ENCODE data around the gene B2M.
A peak's percentile ranks its signal among the peaks of the same experiment; 100 is the strongest.

Gene B2M

GRCh38 chr15:44713006-44713966 lies 2.0 kb downstream of the B2M start:
- DNase-seq (ENCODE audit: low read depth) = peak; percentile 52
- TF ChIP-seq POLR2A (IDR thresholded peaks at IDR 0.05; ENCODE audit: extremely low read depth, insufficient read length) = no peak
- TF ChIP-seq MAX (IDR thresholded peaks at IDR 0.05; ENCODE audit: low read depth, low read length) = no peak
- TF ChIP-seq CTCF (IDR thresholded peaks at IDR 0.05; ENCODE audit: low read depth, low read length) = peak; percentile 18
- TF ChIP-seq MYC (IDR thresholded peaks at IDR 0.05; ENCODE audit: low read depth, low read length) = no peak
- peak overlapping the region; percentile 95 for H3K4me3 ChIP-seq (ENCODE audit: low read depth, low read length)

GRCh38 chr15:44715142-44715796 lies 4.0 kb downstream of the B2M start:
- TF ChIP-seq MYC (IDR thresholded peaks at IDR 0.05; ENCODE audit: low read depth, low read length) = no peak
- no peak for DNase-seq (ENCODE audit: low read depth)
- peak overlapping the region; percentile 1 for H3K4me3 ChIP-seq (ENCODE audit: low read depth, low read length)

- H3K4me3 ChIP-seq (ENCODE audit: low read depth, low read length) = peak overlapping the region; percentile 1
- no peak for TF ChIP-seq MAX (IDR thresholded peaks at IDR 0.05; ENCODE audit: low read depth, low read length)
- no peak for TF ChIP-seq CTCF (IDR thresholded peaks at IDR 0.05; ENCODE audit: low read depth, low read length)
- TF ChIP-seq MYC (IDR thresholded peaks at IDR 0.05; ENCODE audit: low read depth, low read length) = no peak
- TF ChIP-seq POLR2A (IDR thresholded peaks at IDR 0.05; ENCODE audit: extremely low read depth, insufficient read length) = no peak
- DNase-seq (ENCODE audit: low read depth) = no peak
Measured at GRCh38 chr15:44715797-44716334, 4.5 kb downstream of the B2M start.

- no peak overlapping the region for H3K4me3 ChIP-seq (ENCODE audit: low read depth, low read length)
- no peak for DNase-seq (ENCODE audit: low read depth)
- TF ChIP-seq CTCF (IDR thresholded peaks at IDR 0.05; ENCODE audit: low read depth, low read length) (no peak), MYC (IDR thresholded peaks at IDR 0.05; ENCODE audit: low read depth, low read length) (no peak), POLR2A (IDR thresholded peaks at IDR 0.05; ENCODE audit: extremely low read depth, insufficient read length) (no peak), MAX (IDR thresholded peaks at IDR 0.05; ENCODE audit: low read depth, low read length) (no peak)
Measured at GRCh38 chr15:44716983-44717602, 5.8 kb downstream of the B2M start.

GRCh38 chr15:44718180-44718926 lies 7.0 kb downstream of the B2M start:
- no peak overlapping the region for H3K4me3 ChIP-seq (ENCODE audit: low read depth, low read length)
- DNase-seq (ENCODE audit: low read depth) = no peak
- no peak for TF ChIP-seq MYC (IDR thresholded peaks at IDR 0.05; ENCODE audit: low read depth, low read length)
- no peak for TF ChIP-seq MAX (IDR thresholded peaks at IDR 0.05; ENCODE audit: low read depth, low read length)
- no peak for TF ChIP-seq CTCF (IDR thresholded peaks at IDR 0.05; ENCODE audit: low read depth, low read length)
- no peak for TF ChIP-seq POLR2A (IDR thresholded peaks at IDR 0.05; ENCODE audit: extremely low read depth, insufficient read length)

Measured in NB4 (cell line).